GM18951 (cell line): ENCODE results near the gene ELP1.
"Not testable (repeated sequence)": the region's sequence is repeated elsewhere in the genome, so short reads cannot be mapped to it uniquely, and the experiment has no call there.

Experiments
- POLR2A ChIP-seq: IDR thresholded peaks from 4 replicates; pipeline ENCODE4 v1.6.1; 2011; ENCODE audit warnings: mild to moderate bottlenecking; ENCODE audit not compliant: insufficient read length, insufficient read depth; ENCODE audit errors: extremely low read depth
- in situ Hi-C: fragments of 300-500 bp; cut with MboI; formaldehyde crosslinking; loops from one replicate; pipeline ENCODE4 v1.12.0; 2022; ENCODE audit warnings: low sequenced_read_pairs, mixed read lengths, inconsistent platforms; ENCODE audit not compliant: unreplicated experiment

Gene ELP1

DNA sequence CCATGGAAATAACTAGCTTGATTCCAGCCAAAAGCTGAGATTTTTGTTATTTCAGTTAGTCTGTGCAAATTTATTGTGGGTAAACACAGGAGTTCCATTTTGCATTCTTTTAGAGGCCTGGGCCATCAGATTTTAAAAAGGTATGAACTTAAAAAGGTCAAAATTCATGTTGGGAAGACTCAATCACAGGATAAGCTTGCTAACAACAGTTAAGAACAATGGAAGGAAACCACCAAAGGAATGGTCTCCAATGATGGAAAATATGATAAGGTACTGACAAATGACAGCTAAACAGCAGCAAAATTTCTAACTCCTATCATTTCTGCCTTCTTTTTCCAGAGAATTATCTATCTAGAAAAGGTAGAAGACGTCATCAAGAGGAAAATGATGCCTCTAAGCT is 16.2 kb upstream of the ELP1 start:
- no peak for TF ChIP-seq POLR2A
- in situ Hi-C loops = no loop called here

DNA sequence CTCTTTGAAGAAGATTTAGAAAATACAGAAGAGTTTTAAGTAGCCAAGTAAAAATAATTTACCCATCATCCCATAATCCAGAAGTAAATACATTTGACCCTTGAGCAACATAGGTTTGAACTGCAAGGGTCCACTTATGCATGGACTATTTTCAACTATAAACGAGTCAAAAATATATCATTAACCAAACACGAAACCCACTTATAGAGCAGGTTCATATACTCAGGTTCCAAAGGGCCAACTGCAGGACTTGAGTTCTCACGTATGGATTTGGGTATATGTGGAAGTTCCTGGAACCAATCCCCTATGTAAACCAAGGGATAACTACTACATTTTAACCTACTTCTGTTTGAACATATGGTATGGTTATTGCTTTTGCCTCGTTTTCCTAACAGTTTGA is 6.1 kb upstream of the ELP1 start:
- in situ Hi-C loops = no loop called here
- TF ChIP-seq POLR2A = no peak

DNA sequence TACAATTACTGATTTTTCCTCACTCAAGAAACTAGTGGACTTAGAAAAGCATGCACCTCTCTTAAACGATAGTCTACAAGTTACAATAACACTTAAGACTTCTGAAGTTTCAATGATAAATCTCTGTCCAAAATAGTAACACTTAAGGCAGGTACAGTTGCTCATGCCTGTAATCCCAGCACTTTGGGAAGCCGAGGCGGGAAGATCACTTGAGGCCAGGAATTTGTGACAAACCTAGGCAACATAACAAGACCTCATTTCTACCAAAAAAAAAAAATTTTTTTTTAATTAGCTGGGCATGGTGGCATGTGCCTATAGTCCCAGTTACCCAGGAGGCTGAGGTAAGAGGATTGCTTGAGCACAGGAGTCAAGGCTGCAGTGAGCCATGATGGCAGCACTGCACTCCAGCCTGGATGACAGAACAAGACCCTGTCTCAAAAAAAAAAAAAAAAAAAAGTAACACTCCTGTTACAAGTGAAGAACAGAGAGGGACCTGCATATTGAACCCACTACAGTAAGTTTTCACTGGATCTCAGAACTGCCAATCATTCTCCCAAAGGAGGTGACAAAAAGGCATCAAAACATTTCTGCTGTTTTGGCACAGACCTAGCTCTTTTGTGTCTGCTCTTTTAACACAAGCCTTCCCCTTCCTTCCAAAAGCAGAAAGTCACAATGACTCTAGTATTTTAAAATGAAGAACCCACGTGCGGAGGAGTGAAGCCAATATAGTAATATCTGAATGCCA is 3.8 kb upstream of the ELP1 start:
- in situ Hi-C loops = no loop called here
- TF ChIP-seq POLR2A = no peak

DNA sequence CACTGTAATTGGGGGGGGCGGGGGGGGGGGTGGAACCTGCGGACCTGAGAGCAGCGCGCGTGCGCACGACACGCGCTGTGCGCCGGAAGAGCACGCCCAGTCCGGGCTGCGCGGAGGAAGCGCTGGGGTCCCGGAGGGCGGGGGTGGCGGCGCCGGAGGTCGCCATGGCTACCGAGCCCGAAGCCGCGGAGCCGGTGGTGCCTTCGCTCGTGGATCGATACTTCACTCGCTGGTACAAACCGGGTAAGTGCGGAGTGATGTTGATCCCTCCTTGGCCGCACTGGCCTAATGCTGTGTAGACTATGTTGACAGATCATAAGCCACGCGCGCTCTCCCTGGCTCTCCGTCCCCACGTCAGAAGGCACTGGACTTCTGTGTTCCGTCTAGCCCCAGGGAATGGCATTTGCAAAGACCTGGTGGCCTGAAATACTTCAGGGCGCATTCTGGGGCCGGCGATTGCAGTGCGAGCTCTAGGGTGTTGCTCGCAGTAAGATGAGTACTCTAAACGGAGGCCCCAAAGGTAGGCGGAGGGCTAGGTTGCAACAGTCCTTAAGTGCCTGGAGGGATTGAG is 484 bp upstream of the ELP1 start, which contains the start of gene ABITRAM:
ABITRAM (plus strand) TSS at position 78 of the 571 bp plus-strand sequence; CDS start at position 165, 87 bp downstream.
- TF ChIP-seq POLR2A = no peak
- in situ Hi-C loops = no loop called here

DNA sequence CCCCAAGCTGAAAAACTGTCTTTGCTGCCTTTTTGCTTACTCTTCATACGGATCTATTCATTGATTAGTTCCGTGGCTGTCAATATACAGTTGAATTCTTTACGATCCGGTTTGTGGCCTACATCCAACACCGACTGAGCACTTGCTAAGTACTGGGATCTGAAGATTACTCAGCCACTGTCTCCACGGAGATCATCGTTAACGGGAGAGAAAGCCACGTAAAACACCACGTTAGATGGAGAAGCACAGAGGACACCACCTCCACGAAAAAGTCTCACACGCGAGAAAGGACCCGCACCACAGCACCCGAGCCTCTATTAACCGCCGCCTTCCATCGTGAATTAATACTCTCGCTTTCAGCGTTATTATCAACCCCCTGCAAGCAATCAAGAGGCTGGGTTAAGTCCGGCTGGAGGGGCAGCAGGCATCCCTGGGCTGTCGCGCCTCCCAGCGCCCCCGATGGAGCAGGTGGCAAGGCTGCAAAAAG is 650 bp downstream of the ELP1 start:
- in situ Hi-C loops = no loop called here
- TF ChIP-seq POLR2A = no peak

DNA sequence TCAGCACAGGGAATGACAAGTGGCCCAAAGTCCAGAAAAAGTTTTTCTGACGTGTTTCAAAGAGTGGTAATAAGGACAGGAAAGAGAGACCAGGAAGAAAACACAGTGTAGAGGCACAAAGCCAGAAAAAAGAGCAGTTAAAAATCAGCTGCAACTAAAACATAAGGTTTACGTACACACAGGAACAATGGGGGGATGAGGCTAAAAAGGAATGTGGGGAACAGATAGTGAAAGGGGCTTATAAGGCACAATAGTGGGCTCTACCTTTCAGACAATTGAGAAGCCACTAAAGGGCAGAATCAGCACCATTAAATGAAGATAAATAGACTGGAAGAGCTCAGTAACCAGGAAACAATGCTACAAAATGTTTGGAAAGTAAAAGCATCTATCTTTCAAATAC is 5.5 kb downstream of the ELP1 start:
- in situ Hi-C loops = no loop called here
- TF ChIP-seq POLR2A = no peak

DNA sequence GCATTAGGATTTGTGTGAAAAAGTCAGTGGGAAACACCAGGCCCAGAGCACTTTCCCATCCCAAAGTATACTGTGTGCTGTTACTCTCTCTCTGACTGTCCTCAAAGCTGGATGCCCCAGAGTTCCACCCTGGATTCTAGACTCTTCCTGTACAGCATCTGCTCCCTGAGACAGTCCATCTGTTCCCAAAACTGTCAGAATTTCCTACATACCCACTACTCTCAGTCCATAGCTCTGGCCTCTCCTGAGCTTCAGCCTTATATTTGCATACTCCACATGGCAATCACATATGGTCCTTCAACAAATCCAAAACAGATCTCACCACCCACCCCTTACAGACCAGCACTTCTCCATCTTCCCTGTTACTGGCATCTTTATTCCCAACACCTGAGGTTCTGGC is 9.5 kb downstream of the ELP1 start:
- no peak for TF ChIP-seq POLR2A
- in situ Hi-C loops = no loop called here

DNA sequence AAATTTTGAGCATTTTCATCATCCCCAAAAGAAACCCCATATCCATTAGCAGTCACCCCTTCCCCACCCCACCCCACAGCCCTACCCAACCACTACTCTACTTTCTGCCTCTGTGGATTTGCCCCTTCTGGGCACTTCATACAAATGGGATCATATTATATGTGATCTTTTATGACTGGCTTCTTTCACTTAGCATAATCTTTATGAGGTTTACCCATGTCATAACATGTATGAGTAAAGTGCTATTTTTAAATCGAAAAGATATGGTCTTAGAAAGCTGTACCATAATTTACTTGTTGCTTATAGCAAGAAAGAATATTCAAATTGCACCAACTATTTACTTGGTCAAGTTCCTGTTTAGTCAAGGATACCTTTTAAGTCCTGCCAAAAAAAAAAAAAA is 12.7 kb downstream of the ELP1 start:
- in situ Hi-C loops = no loop called here
- no peak for TF ChIP-seq POLR2A

DNA sequence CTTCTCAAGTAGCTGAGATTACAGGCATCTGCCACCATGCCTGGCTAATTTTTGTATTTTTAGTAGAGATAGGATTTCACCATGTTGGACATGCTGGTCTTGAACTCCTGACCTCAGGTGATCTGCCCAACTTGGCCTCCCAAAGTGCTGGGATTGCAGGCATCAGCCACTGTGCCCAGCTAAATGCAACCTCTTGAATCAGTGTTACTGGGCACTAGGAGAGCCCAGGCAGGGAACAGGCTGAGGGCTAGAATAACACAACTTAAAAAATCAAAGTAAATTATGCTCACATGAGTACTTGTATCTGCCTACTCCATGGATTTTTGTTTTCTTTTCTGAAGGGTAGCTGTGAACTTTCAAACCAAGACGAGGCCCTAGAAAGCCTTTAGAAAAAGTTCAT is 13.5 kb downstream of the ELP1 start:
- in situ Hi-C loops = not testable (repeated sequence)

DNA sequence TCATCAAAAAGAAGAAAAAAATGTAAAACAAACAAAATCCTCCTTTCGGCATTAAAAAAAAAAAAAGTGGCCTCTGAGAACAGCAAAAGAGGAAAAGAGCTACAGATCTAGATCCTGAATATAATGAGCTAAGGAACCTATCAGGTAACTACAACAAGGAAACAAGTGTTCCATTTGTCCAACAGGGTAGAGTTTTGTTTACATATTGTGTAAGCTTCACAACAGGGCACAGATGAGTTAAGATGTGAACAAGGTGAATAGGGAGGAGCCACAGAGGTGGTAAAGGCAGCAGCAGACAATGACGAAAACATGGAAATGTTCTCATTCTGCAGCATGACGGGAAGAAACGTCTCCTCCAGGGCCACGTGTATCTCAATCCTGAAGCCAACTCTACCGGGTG is 14.4 kb downstream of the ELP1 start:
- in situ Hi-C loops = no loop called here
- TF ChIP-seq POLR2A = no peak

DNA sequence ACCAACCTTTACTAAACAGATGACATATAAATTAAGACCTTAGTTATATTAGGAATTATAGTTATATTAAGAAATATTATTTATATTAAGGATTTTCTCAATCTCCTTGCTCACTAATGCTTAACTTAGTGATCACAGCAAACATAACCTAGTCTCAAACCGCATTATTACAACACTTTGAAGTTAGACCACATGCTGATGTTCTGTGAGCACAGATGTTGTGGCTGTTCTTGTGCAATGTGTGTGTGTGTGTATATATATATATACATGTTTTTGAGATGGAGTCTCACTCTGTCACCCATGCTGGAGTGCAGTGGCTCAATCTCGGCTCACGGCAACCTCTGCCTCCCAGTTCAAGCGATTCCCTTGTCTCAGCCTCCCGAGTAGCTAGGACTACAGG is 20.5 kb downstream of the ELP1 start:
- in situ Hi-C loops = no loop called here
- TF ChIP-seq POLR2A = no peak

DNA sequence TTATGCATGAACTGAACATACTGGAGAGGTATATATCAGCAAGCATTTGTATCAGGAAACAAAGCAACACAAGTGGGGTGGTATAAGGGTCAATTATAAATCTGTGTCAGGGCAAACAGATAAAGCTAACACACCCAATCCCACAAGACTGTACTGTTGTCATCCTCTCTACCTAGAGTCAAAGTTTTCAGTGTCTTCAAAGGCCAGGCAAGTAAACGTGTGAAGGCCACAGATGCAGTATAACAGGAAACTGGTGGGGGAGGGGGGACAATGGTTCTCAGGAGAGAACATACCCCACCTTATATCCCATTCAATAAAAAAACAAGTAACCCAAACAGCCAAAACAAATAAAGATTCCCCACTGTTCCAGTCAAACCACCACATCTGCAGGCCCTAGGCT is 22.1 kb downstream of the ELP1 start:
- TF ChIP-seq POLR2A = no peak
- in situ Hi-C loops = no loop called here

DNA sequence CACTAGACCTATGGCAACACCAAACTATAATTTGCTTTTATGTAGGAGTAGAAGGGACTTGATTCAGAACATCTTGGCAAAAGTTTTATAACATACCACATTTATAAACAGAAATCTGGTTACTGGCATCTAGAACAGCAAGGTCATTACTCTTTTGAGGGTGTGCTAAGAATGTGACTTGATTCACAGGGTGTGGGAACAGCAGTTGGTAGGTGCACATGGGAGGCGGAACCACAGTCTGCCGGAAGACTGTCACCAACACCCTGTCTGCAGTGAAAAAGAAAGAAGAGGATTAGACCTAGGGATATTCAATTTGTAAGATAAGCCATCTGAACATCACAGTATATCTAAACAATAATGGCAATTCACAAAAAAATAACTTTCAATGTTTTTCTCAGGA is 23.0 kb downstream of the ELP1 start:
- TF ChIP-seq POLR2A = no peak
- in situ Hi-C loops = no loop called here

DNA sequence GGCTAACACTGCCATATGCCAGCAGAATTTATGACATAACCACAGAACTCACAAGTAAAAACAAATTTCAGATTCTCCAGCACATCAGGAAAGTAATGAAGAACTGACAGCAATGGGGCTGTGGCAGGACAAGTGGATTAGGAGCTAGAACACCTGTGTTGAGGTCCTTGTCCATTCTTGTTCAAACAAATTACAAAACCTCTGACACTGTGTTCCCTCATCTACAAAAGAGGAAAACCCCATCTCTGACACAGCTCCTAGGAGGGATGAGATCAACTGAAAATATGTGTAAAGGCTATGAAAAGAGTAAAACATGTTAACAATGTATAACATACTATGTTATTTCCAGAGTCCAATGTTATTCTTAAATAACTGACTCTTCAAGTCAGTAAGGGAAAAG is 23.5 kb downstream of the ELP1 start:
- TF ChIP-seq POLR2A = no peak
- in situ Hi-C loops = no loop called here

DNA sequence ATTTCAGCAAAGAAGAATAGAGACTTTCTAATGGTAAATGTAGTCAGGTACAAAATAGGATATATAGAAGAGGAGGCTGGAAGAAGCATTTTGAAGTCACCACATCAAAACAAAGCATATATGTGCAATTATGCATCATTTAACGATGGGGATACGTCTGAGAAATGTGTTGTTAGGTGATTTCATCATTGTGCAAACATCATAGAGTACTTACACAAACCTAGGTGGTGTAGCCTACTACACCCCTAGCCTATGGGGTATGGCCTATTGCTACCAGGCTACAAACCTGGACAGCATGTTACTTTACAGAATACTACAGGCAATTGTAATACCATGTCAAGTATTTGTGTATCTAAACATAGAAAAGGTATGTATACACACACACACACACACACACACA is 28.4 kb downstream of the ELP1 start:
- in situ Hi-C loops = no loop called here
- TF ChIP-seq POLR2A = no peak

DNA sequence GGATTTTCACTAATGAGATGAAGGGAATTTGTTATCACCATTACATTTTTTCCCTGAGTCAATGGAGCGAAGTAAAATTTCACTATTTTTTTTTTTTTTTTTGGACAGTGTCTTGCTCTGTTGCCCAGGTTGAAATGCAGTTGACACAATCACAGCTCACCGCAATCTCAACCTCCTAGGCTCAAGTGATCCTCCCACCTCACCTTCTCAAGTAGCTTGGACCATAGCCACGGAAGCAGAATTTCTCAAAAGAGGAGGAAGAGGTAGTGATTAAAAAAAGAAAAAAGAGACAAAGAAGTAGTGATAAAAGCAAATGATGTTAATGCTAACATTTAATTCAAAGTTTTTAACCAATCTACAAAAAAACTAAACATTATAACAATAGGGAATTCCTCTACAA is 29.8 kb downstream of the ELP1 start:
- in situ Hi-C loops = no loop called here

More for the DNA sequence above, 29.8 kb downstream of the ELP1 start:
- no peak for TF ChIP-seq POLR2A
